Measurements from ENCODE around the gene DGKG.

DGKG gene

GRCh38 chr3:186303965-186304364 lies 58.1 kb downstream of the DGKG start:
- Mint-ChIP-seq H3K4me3 (no peak overlapping the region), H3K4me1 (no peaks in the 10 kb centered on the region)

GRCh38 chr3:186299327-186299726 lies 62.7 kb downstream of the DGKG start:
- no peak for TF ChIP-seq CTCF (IDR thresholded peaks at IDR 0.05; ENCODE audit: unreplicated experiment in 3 of 3)
- H3K9me3 Mint-ChIP-seq: no peaks in the 10 kb centered on the region
- no peak overlapping the region for H3K27ac Mint-ChIP-seq
- no peaks in the 10 kb centered on the region for H3K4me1 Mint-ChIP-seq
- H3K4me3 Mint-ChIP-seq: no peak overlapping the region
- H3K27me3 Mint-ChIP-seq (ENCODE audit: low read depth): peaks cover 20% of the 10 kb centered on the region
- no peaks in the 10 kb centered on the region for H3K36me3 Mint-ChIP-seq (ENCODE audit: low read depth)

More at GRCh38 chr3:186303965-186304364, 58.1 kb downstream of the DGKG start:
- H3K27me3 Mint-ChIP-seq (ENCODE audit: low read depth): peaks cover 3% of the 10 kb centered on the region
- H3K27ac Mint-ChIP-seq: no peak overlapping the region
- no peaks in the 10 kb centered on the region for H3K36me3 Mint-ChIP-seq (ENCODE audit: low read depth)
- no peaks in the 10 kb centered on the region for H3K9me3 Mint-ChIP-seq
- no peak for TF ChIP-seq CTCF (IDR thresholded peaks at IDR 0.05; ENCODE audit: unreplicated experiment in 3 of 3)

- Mint-ChIP-seq H3K4me3 (no peak overlapping the region), H3K27me3 (ENCODE audit: low read depth) (peaks cover 20% of the 10 kb centered on the region), H3K4me1 (no peaks in the 10 kb centered on the region), H3K27ac (no peak overlapping the region), H3K36me3 (ENCODE audit: low read depth) (no peaks in the 10 kb centered on the region), H3K9me3 (no peaks in the 10 kb centered on the region)
- TF ChIP-seq CTCF (IDR thresholded peaks at IDR 0.05; ENCODE audit: unreplicated experiment in 3 of 3): no peak
Observed at GRCh38 chr3:186298876-186299275, 63.2 kb downstream of the DGKG start.

GRCh38 chr3:186290796-186291195 lies 71.2 kb downstream of the DGKG start:
- no peak for TF ChIP-seq CTCF (IDR thresholded peaks at IDR 0.05; ENCODE audit: unreplicated experiment in 3 of 3)
- no peaks in the 10 kb centered on the region for H3K9me3 Mint-ChIP-seq
- no peak overlapping the region for H3K4me3 Mint-ChIP-seq
- H3K4me1 Mint-ChIP-seq: peaks cover 8% of the 10 kb centered on the region
- H3K27me3 Mint-ChIP-seq (ENCODE audit: low read depth): peaks cover 8% of the 10 kb centered on the region
- H3K36me3 Mint-ChIP-seq (ENCODE audit: low read depth): no peaks in the 10 kb centered on the region
- H3K27ac Mint-ChIP-seq: no peak overlapping the region

- no peaks in the 10 kb centered on the region for H3K36me3 Mint-ChIP-seq (ENCODE audit: low read depth)
Observed at GRCh38 chr3:186287711-186288110, 74.3 kb downstream of the DGKG start.

More at GRCh38 chr3:186287711-186288110, 74.3 kb downstream of the DGKG start:
- Mint-ChIP-seq H3K27ac (peak overlapping the region in 2 of 3 experiments; percentile 14 to 38), H3K9me3 (no peaks in the 10 kb centered on the region), H3K4me3 (no peak overlapping the region), H3K27me3 (ENCODE audit: low read depth) (peaks cover 13% of the 10 kb centered on the region), H3K4me1 (peaks cover 8% of the 10 kb centered on the region)
- no peak for TF ChIP-seq CTCF (IDR thresholded peaks at IDR 0.05; ENCODE audit: unreplicated experiment in 3 of 3)

Data from nephron (organoid).